GM12878 (cell line): Measurements from ENCODE around the gene UBE2J2. TPM values are rescaled to one million over a fixed set of nuclear protein-coding genes. Genes with fewer than 3 reads are reported as not detected.

ENCODE experiments used
- ATAC-seq: fragments of 200-7000 bp; cut with Tn5 transposase; 3 replicates; pipeline ENCODE4 v1.9.1; 2020; ENCODE audit warnings: mild to moderate bottlenecking, moderate library complexity
- BruUV-seq: library from RNA; stranded (reverse); fragments of 400-500 nt; replicated peaks from 2 replicates; lab custom pipeline; 2021; lab: Mats Ljungman, UMichigan
- CTCF ChIA-PET: fragments of 300-600 bp; sonication (Branson Sonifier 250); formaldehyde crosslinking; extraction: SDS; loops from one replicate; lab custom pipeline; 2021; ENCODE audit warnings: inconsistent platforms; lab: Yijun Ruan, JAX
- POLR2A ChIA-PET: fragments of 350-600 bp; formaldehyde crosslinking; extraction: SDS; loops from one replicate; lab custom pipeline; 2021; ENCODE audit warnings: inconsistent platforms; lab: Charles Lee
- RAD21 ChIA-PET: fragments of 300-600 bp; sonication (Branson Sonifier 250); formaldehyde crosslinking; loops from one replicate; lab custom pipeline; 2023; ENCODE audit warnings: antibody characterized with exemption; ENCODE audit not compliant: unreplicated experiment; lab: Charles Lee
- SMC1A ChIA-PET: fragments of 300-600 bp; sonication (Branson Sonifier 250); formaldehyde crosslinking; loops from one replicate; lab custom pipeline; 2023; ENCODE audit not compliant: unreplicated experiment, uncharacterized antibody; lab: Charles Lee
- DNase-seq: peaks from one replicate; pipeline ENCODE4 v3.0.0-alpha.2; 2011; ENCODE audit warnings: low read depth, low spot score
- FAIRE-seq: peaks from 3 replicates; lab custom pipeline; 2011; peaks lifted over from hg19 to GRCh38; lab: Jason Lieb, UNC
- H2AFZ ChIP-seq: 2 replicates; pipeline ENCODE4 v1.6.0; 2011; ENCODE audit warnings: low read depth, low read length, control low read depth; ENCODE audit not compliant: control insufficient read depth
- H3K27ac ChIP-seq: 2 replicates; pipeline ENCODE4 v1.5.1; 2011; ENCODE audit warnings: control low read depth; ENCODE audit not compliant: control insufficient read depth, insufficient read depth
- H3K27me3 ChIP-seq, 2 experiments: replicated peaks in 1 of 2; 2 replicates each; pipeline versions ENCODE4 v1.6.0 to v1.6.1; 2011; ENCODE audit warnings: low read length in 1 of 2; ENCODE audit not compliant: control insufficient read depth in 2 of 2, insufficient read depth in 2 of 2
- H3K36me3 ChIP-seq, 2 experiments: 2 replicates each; pipeline ENCODE4 v1.5.1; 2011; ENCODE audit warnings: low read length in 1 of 2; ENCODE audit not compliant: control insufficient read depth in 2 of 2, insufficient read depth in 2 of 2
- H3K4me1 ChIP-seq: 2 replicates; pipeline ENCODE4 v1.6.1; 2011; ENCODE audit warnings: mild to moderate bottlenecking, low read length, moderate library complexity, mixed read lengths; ENCODE audit not compliant: control insufficient read depth, insufficient read depth
- H3K4me2 ChIP-seq: 2 replicates; pipeline ENCODE4 v1.6.0; 2011; ENCODE audit warnings: control low read depth; ENCODE audit not compliant: control insufficient read depth, insufficient read depth
- H3K4me3 ChIP-seq: fragments of 200-600 bp; sonication (generic); 2 replicates; pipeline ENCODE4 v1.5.1; 2016
- H3K79me2 ChIP-seq: 2 replicates; pipeline ENCODE4 v1.6.0; 2011; ENCODE audit warnings: low read length; ENCODE audit not compliant: control insufficient read depth, insufficient read depth
- H3K9ac ChIP-seq: 2 replicates; pipeline ENCODE4 v1.8.0; 2011; ENCODE audit warnings: low read length, control low read depth, mixed read lengths; ENCODE audit not compliant: control insufficient read depth, insufficient read depth
- H3K9me3 ChIP-seq: replicated peaks from 3 replicates; pipeline ENCODE4 v1.5.1; 2011; ENCODE audit warnings: mild to moderate bottlenecking, low read length; ENCODE audit not compliant: control insufficient read depth, insufficient read depth
- H4K20me1 ChIP-seq: 2 replicates; pipeline ENCODE4 v1.6.0; 2011; ENCODE audit not compliant: control insufficient read depth, insufficient read depth
- ASH2L ChIP-seq: fragments of 300-600, 200-600 bp; sonication (generic); IDR thresholded peaks from 2 replicates; pipeline ENCODE4 v1.6.1; 2017; ENCODE audit warnings: low read depth, mild to moderate bottlenecking, borderline replicate concordance
- BCL3 ChIP-seq: IDR thresholded peaks from 2 replicates; pipeline ENCODE4 v1.6.1; 2011; ENCODE audit warnings: borderline replicate concordance, low read depth, mild to moderate bottlenecking, moderate library complexity, low read length; ENCODE audit not compliant: insufficient read depth, poor library complexity, severe bottlenecking
- ETV6 ChIP-seq, 2 experiments: fragments of 450-650 bp in 1 of 2; IDR thresholded peaks in 1 of 2; conservative IDR thresholded peaks in 1 of 2; 2 replicates each; pipeline ENCODE4 v1.6.1; 2014; ENCODE audit warnings: antibody characterized with exemption in 1 of 2, borderline replicate concordance in 1 of 2, low read depth in 1 of 2, mild to moderate bottlenecking in 1 of 2, moderate library complexity in 1 of 2
- HDAC2 ChIP-seq: fragments of 200-600 bp; sonication (generic); IDR thresholded peaks from 2 replicates; pipeline ENCODE4 v1.6.1; 2017
- IRF3 ChIP-seq: fragments of 450-650 bp; IDR thresholded peaks from 2 replicates; pipeline ENCODE4 v1.6.1; 2014; ENCODE audit warnings: mild to moderate bottlenecking
- IRF4 ChIP-seq: IDR thresholded peaks from 2 replicates; pipeline ENCODE4 v1.6.1; 2011; ENCODE audit warnings: low read depth, low read length
- MEF2B ChIP-seq: fragments of 450-650 bp; IDR thresholded peaks from 2 replicates; pipeline ENCODE4 v1.6.1; 2018; ENCODE audit warnings: mild to moderate bottlenecking, moderate library complexity; ENCODE audit not compliant: partially characterized antibody, poor library complexity, severe bottlenecking
- MYC ChIP-seq: IDR thresholded peaks from 2 replicates; pipeline ENCODE4 v1.6.1; 2011; ENCODE audit warnings: mild to moderate bottlenecking, low read length, moderate library complexity, inconsistent platforms; ENCODE audit not compliant: insufficient read depth, insufficient replicate concordance, insufficient read length, severe bottlenecking
- RFX5 ChIP-seq: IDR thresholded peaks from 2 replicates; pipeline ENCODE4 v1.6.1; 2011; ENCODE audit warnings: low read depth, low read length, improper control_type of control experiment
- WRNIP1 ChIP-seq: IDR thresholded peaks from 2 replicates; pipeline ENCODE4 v1.6.1; 2011; ENCODE audit warnings: low read depth, low read length, improper control_type of control experiment, borderline replicate concordance
- ZZZ3 ChIP-seq: IDR thresholded peaks from 2 replicates; pipeline ENCODE4 v1.6.1; 2011; ENCODE audit warnings: low read depth; ENCODE audit not compliant: control insufficient read depth, insufficient read length
- WGBS: methylation state at CpG from one replicate; pipeline ENCODE4 v1.1.6; 2016; ENCODE audit warnings: low lambda C conversion rate; ENCODE audit not compliant: insufficient replicate concordance, insufficient coverage; ENCODE audit errors: missing lambda C conversion rate; 5-methylcytosine and 5-hydroxymethylcytosine counted together
- in situ Hi-C: fragments of 300-500 bp; cut with MboI; formaldehyde crosslinking; loops from 9 replicates; pipeline ENCODE4 v1.14.3; 2018; ENCODE audit warnings: mixed read lengths
- intact Hi-C: fragments of 100-400 bp; cut with micrococcal nuclease; formaldehyde crosslinking; loops from one replicate; pipeline ENCODE4 v1.14.2; 2022; ENCODE audit not compliant: unreplicated experiment
- polyA plus RNA-seq, 11 experiments: library from polyadenylated mRNA; depleted of rRNA in 4 of 11; unstranded in 6 of 11; stranded (reverse) in 5 of 11; fragments of >200 nt; fragmentation: Nextera tagmentation in 4 of 11; fragmentation: Illumina TruSeq in 1 of 11; extraction: Ambion mirVana in 4 of 11; extraction: Trizol in 1 of 11; gene quantifications; 1 replicate in 1 of 11; 2 replicates in 10 of 11; pipeline versions ENCODE4 v1.2.1 to v1.2.3, GENCODE V29; 2011 to 2016; ENCODE audit warnings: inconsistent platforms in 2 of 11, missing spikeins in 2 of 11, low read depth in 1 of 11
- total RNA-seq, 4 experiments: library from RNA; depleted of rRNA in 3 of 4; stranded (reverse); fragments of >200 nt in 3 of 4; fragmentation: Illumina TruSeq in 1 of 4; extraction: Trizol in 1 of 4; gene quantifications; 2 replicates each; pipeline versions ENCODE4 v1.2.1 to v1.2.3, GENCODE V29; 2013 to 2021

The UBE2J2 gene
- total and polyA plus RNA-seq, 10 of the 15 experiments (the other 5 are each of a cell fraction or from before 2014, with no cell fraction given): 0.72 to 70.5 (median 49.2) TPM

- Histone ChIP-seq H4K20me1 (no peaks in the 10 kb centered on the region), H3K4me1 (no peaks in the 10 kb centered on the region), H3K79me2 (peaks cover 13% of the 10 kb centered on the region), H3K27ac (no peak overlapping the region), H3K4me2 (no peak overlapping the region), H3K27me3 (no peaks in the 10 kb centered on the region), H3K4me3 (no peak overlapping the region), H3K9me3 (no peaks in the 10 kb centered on the region), H3K9ac (no peak overlapping the region), H3K36me3 (peaks cover 8 to 51% of the 10 kb centered on the region in 2 experiments; a peak in 3 of 4 replicates), H2AFZ (no peak overlapping the region)
- ChIA-PET POLR2A (no interaction called here), SMC1A (no interaction called here), RAD21 (no interaction called here), CTCF (no interaction called here)
- BruUV-seq: no TSS peak
- WGBS: 98% methylated on average over 18 of the region's 21 CpGs
- intact Hi-C loops: no loop called here
- in situ Hi-C loops: no loop called here
- DNase-seq (no peak), FAIRE-seq (no peak), ATAC-seq (no peak)
- TF ChIP-seq IRF4 (no peak), ASH2L (no peak), ZZZ3 (no peak), ETV6 (conservative IDR thresholded peaks at IDR 0.05 in 1 of 2, IDR thresholded peaks at IDR 0.05 in 1 of 2; ENCODE audit: borderline replicate concordance in 1 of 2, low read depth in 1 of 2) (no peak), IRF3 (no peak), RFX5 (no peak), HDAC2 (no peak), MEF2B (no peak), WRNIP1 (no peak), BCL3 (no peak), MYC (no peak)
Measured at GRCh38 chr1:1223891-1224290, 49.8 kb downstream of the UBE2J2 start.
